SK-N-DZ (cell line): ENCODE data around the gene CHPF2.

Experiments used
- DNase-seq: peaks from one replicate; pipeline ENCODE4 v3.0.0-alpha.2; 2015; ENCODE audit warnings: low spot score

The CHPF2 gene

DNA sequence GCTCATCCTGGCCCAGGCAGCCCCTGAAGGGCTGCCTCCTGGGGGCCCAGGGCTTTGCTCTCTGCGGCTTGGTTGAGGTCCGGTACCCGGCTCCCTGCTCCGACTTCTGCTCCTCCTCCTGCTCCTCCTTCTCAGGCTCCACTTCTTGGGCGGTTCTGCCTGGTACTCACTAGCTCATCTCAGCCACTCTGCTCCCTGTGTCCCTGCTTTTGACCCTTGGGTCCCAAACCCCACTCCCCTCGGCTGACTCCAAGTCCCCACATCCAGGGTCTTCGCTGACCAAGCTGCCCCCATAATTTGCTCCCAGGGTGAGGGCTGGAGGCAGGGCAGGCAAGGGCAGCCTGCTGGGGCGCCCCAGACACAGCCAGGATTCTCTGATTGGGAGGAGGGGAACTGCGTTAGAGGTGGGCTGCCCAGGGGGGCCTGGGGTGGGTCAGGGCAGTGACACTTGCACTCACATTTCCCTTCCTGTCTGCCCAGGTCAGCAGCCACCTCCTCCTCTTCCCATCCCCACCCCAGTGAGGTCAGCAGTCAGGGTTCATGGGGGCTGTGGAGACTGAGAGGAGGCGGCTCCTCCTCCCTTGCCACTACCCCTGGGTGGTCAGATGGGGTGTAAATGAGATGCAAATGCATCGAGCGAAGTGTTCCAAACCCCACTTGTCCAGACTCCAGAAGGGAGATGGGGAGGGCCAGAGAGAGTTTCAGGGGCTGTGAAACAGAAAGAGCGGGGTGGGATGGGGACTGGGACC, 14.0 kb downstream of the CHPF2 start:
- DNase-seq: no peak

DNA sequence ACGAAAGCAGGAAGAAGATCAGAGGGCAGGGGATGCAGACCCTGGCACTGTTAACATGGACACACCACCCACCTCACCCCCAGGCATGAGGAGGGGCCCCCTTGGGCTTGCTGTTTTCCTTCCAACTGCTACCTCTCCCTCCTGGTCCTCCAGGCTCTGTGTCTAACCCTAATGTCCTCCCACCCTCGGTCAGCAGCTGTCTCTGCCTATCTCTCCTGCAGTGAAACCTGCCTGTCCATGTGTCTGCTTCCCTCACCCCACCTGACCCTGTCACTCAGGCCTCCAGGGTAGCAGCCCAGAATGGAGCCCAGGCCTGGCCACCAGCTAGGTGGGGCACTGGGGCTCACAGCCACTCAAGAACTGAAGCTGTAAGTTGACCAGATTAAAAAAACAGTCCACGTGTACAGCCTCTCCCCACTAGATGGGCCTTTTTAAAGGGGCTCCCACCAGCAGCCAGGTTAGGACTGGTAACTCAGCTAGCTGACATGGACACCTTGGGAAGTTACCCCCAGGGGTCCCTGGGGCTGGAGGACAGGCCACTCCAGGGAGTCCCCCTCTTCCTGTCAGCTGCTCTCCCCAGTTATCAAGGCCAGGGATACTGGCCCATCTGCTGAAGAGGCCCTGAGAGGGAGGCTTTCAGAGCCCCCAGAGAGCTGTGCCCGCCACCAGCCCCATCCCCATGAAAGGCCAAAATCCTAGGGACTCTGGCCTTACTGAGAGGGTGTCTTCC, 14.7 kb downstream of the CHPF2 start:
- DNase-seq: no peak

DNA sequence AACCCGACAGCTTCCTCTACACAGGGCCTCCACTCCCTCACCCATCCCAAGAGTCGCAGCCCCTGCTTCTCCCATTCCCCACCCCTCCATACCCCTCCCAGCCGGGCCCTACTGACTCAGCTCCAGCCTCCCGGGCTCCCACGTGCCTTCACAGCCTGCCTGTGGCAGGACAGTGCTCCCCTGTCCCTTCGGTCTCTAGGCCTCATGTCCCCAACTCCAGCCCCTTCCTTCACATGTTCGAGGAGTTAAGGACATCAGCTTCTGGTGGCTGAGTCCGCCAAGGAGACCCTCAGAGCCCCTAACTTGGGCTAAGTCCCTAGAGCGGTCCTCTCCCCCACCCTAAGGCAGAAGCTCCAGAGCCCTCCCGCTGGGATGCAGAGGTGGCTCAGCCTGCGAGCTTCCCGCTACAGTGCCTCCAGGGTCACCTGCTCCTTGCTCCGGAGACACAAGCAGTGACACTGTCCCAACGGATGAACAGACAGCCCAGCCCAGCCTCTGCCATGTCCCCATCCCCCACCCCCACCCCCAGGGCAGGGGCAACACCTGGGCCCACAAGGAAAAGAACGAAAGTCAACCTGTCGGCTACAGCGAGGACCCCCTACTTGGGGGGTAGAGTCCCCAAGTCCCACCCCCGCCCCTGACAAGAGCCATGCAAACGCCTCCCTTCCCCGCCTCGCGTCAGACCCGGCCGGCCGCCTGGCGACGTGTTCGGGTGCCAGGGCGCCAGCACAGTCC, 15.5 kb downstream of the CHPF2 start:
- peak; percentile 39 for DNase-seq

DNA sequence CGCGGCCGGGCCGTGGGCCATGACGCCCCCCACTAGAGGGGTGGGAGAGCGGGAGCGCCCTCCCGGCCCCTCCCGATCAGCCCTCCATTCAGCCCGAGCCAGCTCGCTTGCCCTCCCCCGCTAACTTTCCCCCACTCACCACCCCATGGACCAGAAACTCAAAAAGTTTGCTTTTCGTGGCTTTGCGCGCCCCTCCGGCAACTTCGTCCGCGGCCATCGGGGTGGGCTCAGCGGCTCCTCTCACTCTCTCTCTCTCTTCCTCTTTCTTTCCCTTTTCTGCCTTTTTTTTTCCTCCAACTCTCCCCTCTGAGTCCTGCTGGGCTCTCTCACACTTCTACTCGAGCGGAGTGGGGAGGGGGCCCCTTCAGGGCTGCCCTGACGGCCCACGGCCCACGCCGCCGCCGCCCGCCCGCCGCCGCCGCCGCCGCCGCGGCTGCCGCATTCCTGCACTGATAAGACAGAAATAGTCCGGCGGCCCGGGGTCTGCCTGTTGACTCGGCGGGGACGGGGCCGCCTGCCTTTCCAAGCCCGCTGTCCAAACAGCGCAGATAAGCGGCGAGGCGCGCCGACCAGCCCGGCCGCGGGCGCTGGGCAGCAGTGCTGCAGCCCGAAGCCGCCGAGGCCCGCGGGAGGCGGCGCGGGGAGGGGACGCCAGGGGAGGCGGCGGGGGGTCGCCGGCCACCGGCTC, 16.2 kb downstream of the CHPF2 start, which contains the start of gene SMARCD3:
SMARCD3 (minus strand) TSS at position 349 of the 688 bp plus-strand sequence; CDS start at position 217, 132 bp downstream.
- DNase-seq: peak; percentile 62

GRCh38 chr7:151249034-151249731, 16.9 kb downstream of the CHPF2 start:
- DNase-seq: no peak

DNA sequence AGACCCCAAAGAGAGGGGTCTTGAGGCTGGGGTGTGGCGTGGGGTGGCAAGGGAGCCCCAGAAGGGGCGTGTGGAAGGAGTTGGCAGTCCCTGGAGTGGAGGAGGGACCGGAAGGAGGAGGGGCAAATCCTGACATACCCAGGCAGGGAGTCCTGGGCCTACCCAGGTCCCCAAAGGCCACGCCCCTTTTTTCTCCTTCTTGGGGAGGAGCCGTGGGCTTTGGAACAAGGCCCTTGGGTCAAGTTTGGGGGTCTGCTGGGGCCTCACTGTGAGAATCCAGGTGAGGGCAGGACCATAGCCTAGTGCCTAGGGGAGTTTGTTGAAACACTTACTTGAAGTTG, 17.4 kb downstream of the CHPF2 start:
- DNase-seq: peak; percentile 65

- no peak for DNase-seq
These were observed 18.2 kb downstream of the CHPF2 start for GRCh38 chr7:151250181-151251132.

- DNase-seq: peak; percentile 47
These were observed 19.0 kb downstream of the CHPF2 start for GRCh38 chr7:151251328-151251688.

- DNase-seq: peak; percentile 79
These were observed 19.6 kb downstream of the CHPF2 start for GRCh38 chr7:151251689-151252560.

DNA sequence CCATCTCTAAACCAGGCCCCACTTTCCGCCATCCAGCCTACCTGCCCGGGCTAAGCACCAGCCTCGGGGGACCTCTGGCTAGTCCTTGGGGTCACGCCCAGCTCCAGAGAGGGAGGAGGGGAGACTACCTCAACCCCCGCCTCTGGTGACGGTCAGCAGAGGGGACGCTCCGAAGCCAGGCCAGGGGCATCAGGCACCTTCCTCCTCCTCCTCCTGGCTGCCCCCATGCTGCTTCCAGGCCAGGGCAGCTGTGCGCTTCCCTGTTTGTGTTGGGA, 20.2 kb downstream of the CHPF2 start:
- no peak for DNase-seq

GRCh38 chr7:151252961-151253711, 20.9 kb downstream of the CHPF2 start:
- no peak for DNase-seq

GRCh38 chr7:151254316-151254715, 22.0 kb downstream of the CHPF2 start:
- DNase-seq: no peak

DNA sequence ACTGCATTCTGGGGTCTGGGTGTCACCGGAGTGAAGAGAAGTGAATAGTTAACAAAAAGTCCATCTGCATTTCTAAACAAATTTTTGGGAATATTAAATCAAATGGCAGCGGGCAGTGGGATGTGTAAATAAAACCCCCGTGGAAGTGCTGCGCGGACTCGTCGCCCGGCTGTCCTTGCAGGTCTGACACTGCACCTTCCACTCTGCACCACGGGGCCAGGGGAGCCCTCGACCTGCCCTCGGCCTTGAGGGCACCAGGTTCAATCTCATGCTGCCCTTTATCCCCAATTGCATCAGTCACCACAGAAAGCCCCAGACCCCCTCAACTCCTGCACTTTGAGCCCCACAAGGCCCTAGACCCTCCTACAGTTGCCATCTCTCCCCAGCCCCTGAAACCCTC, 22.6 kb downstream of the CHPF2 start:
- DNase-seq: no peak

DNA sequence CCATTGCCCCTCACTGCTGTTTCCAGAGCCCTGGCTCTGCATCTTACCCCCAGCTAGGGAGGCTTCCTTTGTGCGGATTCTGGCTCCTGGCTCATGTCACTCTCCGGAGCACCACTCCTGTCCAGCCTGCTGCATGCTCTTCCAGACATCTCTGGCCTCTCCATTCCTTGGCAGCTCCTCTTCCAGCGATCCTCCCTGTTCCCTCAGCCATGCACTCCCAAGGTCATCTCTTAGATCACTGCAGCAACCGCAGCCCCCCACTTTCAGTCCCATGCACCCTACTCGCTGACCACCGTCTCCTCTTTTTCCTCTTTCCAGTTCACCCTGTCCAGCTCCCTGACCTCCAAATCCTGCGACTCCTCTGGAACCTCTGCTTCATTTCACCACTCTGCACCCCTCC, 23.1 kb downstream of the CHPF2 start:
- DNase-seq: no peak

GRCh38 chr7:151256410-151257045, 24.2 kb downstream of the CHPF2 start:
- no peak for DNase-seq

GRCh38 chr7:151257990-151258389, 25.7 kb downstream of the CHPF2 start:
- no peak for DNase-seq

- DNase-seq: no peak
These were observed 28.2 kb downstream of the CHPF2 start for GRCh38 chr7:151260471-151260870.

GRCh38 chr7:151260883-151261282, 28.6 kb downstream of the CHPF2 start:
- no peak for DNase-seq
